H1 (cell line): Measurements from ENCODE around the gene TAF9B.

Experiments used
- CEBPB ChIP-seq: IDR thresholded peaks from 2 replicates; pipeline ENCODE4 v1.6.1; 2012; ENCODE audit warnings: low read depth, low read length
- TF ChIP-seq, protein P1 (sequence below), 3 experiments: IDR thresholded peaks; 1 replicate in 2 of 3; 2 replicates in 1 of 3; pipeline versions ENCODE4 v1.5.1 to v1.6.1; 2011; ENCODE audit warnings: low read length in 3 of 3, mild to moderate bottlenecking in 3 of 3, inconsistent platforms in 2 of 3, low read depth in 1 of 3, moderate library complexity in 1 of 3; ENCODE audit not compliant: insufficient read depth in 1 of 3; ENCODE audit errors: control extremely low read depth in 1 of 3

DNA sequence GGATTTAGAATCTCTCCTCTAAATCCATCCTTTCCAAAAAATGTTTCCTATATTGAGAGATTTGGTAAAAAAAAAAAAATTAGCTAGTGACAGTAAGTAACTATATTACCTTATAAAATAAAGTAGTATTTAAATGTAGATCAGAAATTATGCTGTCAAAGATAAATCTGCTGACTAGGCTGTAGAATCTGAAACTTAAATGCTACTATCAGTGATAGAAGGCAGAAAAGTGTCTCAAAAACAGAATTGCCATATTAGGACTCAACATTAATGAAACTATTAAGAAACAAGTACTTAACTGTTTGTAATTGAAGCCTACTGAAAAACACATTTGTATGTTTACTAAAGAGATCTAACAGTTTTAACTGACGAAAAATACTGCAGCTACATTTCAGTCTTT is 8.3 kb downstream of the TAF9B start:
- TF ChIP-seq, protein P1, sequence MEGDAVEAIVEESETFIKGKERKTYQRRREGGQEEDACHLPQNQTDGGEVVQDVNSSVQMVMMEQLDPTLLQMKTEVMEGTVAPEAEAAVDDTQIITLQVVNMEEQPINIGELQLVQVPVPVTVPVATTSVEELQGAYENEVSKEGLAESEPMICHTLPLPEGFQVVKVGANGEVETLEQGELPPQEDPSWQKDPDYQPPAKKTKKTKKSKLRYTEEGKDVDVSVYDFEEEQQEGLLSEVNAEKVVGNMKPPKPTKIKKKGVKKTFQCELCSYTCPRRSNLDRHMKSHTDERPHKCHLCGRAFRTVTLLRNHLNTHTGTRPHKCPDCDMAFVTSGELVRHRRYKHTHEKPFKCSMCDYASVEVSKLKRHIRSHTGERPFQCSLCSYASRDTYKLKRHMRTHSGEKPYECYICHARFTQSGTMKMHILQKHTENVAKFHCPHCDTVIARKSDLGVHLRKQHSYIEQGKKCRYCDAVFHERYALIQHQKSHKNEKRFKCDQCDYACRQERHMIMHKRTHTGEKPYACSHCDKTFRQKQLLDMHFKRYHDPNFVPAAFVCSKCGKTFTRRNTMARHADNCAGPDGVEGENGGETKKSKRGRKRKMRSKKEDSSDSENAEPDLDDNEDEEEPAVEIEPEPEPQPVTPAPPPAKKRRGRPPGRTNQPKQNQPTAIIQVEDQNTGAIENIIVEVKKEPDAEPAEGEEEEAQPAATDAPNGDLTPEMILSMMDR (IDR thresholded peaks at IDR 0.05; ENCODE audit: control extremely low read depth in 1 of 3, insufficient read depth in 1 of 3, low read depth in 1 of 3, low read length in 3 of 3) = no peak
- TF ChIP-seq CEBPB = no peak
